H9 (cell line): ENCODE measurements around the gene USP4. TPM values are rescaled to one million over a fixed set of nuclear protein-coding genes. Genes with fewer than 3 reads are reported as not detected.

ENCODE experiments used
- DNase-seq: peaks from one replicate; pipeline ENCODE4 v3.0.0-alpha.2; 2017
- H2AFZ ChIP-seq: one replicate; pipeline ENCODE4 v1.6.1; 2013; ENCODE audit warnings: mild to moderate bottlenecking, low read length, control low read depth, moderate library complexity
- H2AK5ac ChIP-seq: 2 replicates; pipeline ENCODE4 v1.6.1; 2013; ENCODE audit warnings: low read length, control low read depth, mixed read lengths; ENCODE audit not compliant: insufficient read length
- H2BK120ac ChIP-seq: one replicate; pipeline ENCODE4 v1.6.1; 2013; ENCODE audit warnings: low read depth, mild to moderate bottlenecking, low read length, control low read depth, inconsistent platforms; ENCODE audit not compliant: poor library complexity, severe bottlenecking
- H2BK12ac ChIP-seq: 2 replicates; pipeline ENCODE4 v1.6.1; 2013; ENCODE audit warnings: low read length, control low read depth, mixed read lengths, low read depth; ENCODE audit not compliant: insufficient read length
- H2BK15ac ChIP-seq: 2 replicates; pipeline ENCODE4 v1.6.1; 2013; ENCODE audit warnings: low read depth, low read length, control low read depth
- H2BK20ac ChIP-seq: one replicate; pipeline ENCODE4 v1.6.1; 2013; ENCODE audit warnings: low read depth, mild to moderate bottlenecking, low read length, control low read depth, inconsistent platforms; ENCODE audit not compliant: poor library complexity, severe bottlenecking
- H2BK5ac ChIP-seq: 2 replicates; pipeline ENCODE4 v1.6.1; 2013; ENCODE audit warnings: low read length, control low read depth, mixed read lengths; ENCODE audit not compliant: insufficient read length
- H3K14ac ChIP-seq: 2 replicates; pipeline ENCODE4 v1.6.1; 2013; ENCODE audit warnings: low read length, control low read depth; ENCODE audit not compliant: insufficient read depth
- H3K18ac ChIP-seq: 2 replicates; pipeline ENCODE4 v1.6.1; 2013; ENCODE audit warnings: low read depth, mild to moderate bottlenecking, mixed read lengths, low read length, control low read depth; ENCODE audit not compliant: insufficient read length
- H3K23ac ChIP-seq: 2 replicates; pipeline ENCODE4 v1.6.1; 2013; ENCODE audit warnings: low read length, control low read depth, mixed read lengths, low read depth; ENCODE audit not compliant: insufficient read length
- H3K23me2 ChIP-seq: 2 replicates; pipeline ENCODE4 v1.6.1; 2013; ENCODE audit warnings: low read depth, mild to moderate bottlenecking, mixed read lengths, low read length, control low read depth; ENCODE audit not compliant: insufficient read length, poor library complexity, severe bottlenecking
- H3K27ac ChIP-seq: 2 replicates; pipeline ENCODE4 v1.5.1; 2013; ENCODE audit warnings: low read length, control low read depth, mixed read lengths, low read depth; ENCODE audit not compliant: insufficient read length
- H3K27me3 ChIP-seq: 2 replicates; pipeline ENCODE4 v1.6.1; 2013; ENCODE audit warnings: low read length, control low read depth, inconsistent platforms; ENCODE audit not compliant: insufficient read depth
- H3K4ac ChIP-seq: 2 replicates; pipeline ENCODE4 v1.6.1; 2013; ENCODE audit warnings: low read depth, mild to moderate bottlenecking, control low read depth, inconsistent platforms, low read length, moderate library complexity
- H3K4me1 ChIP-seq: 2 replicates; pipeline ENCODE4 v1.6.1; 2013; ENCODE audit warnings: low read length, control low read depth, inconsistent platforms; ENCODE audit not compliant: insufficient read depth
- H3K4me2 ChIP-seq: 2 replicates; pipeline ENCODE4 v1.6.1; 2013; ENCODE audit warnings: low read length, control low read depth, mixed read lengths; ENCODE audit not compliant: insufficient read length, insufficient read depth
- H3K56ac ChIP-seq: 2 replicates; pipeline ENCODE4 v1.6.1; 2013; ENCODE audit warnings: low read depth, mild to moderate bottlenecking, mixed read lengths, low read length, control low read depth; ENCODE audit not compliant: insufficient read length
- H3K79me1 ChIP-seq: 2 replicates; pipeline ENCODE4 v1.6.1; 2013; ENCODE audit warnings: low read depth, mild to moderate bottlenecking, moderate library complexity, low read length, control low read depth, inconsistent platforms; ENCODE audit not compliant: insufficient read depth, poor library complexity, severe bottlenecking
- H3K79me2 ChIP-seq: 2 replicates; pipeline ENCODE4 v1.6.1; 2013; ENCODE audit warnings: low read length, control low read depth, inconsistent platforms; ENCODE audit not compliant: insufficient read depth
- H3K9ac ChIP-seq: 2 replicates; pipeline ENCODE4 v1.6.1; 2013; ENCODE audit warnings: low read length, control low read depth, mixed read lengths; ENCODE audit not compliant: insufficient read length; ENCODE audit errors: extremely low read depth
- H3K9me3 ChIP-seq: one replicate; pipeline ENCODE4 v1.6.1; 2013; ENCODE audit warnings: low read depth, low read length, inconsistent platforms; ENCODE audit not compliant: control insufficient read depth
- H3T11ph ChIP-seq: one replicate; pipeline ENCODE4 v1.6.1; 2013; ENCODE audit warnings: mild to moderate bottlenecking, low read length, control low read depth, inconsistent platforms
- H4K20me1 ChIP-seq: one replicate; pipeline ENCODE4 v1.6.1; 2013; ENCODE audit not compliant: control insufficient read depth, insufficient read length, insufficient read depth
- H4K5ac ChIP-seq: 2 replicates; pipeline ENCODE4 v1.6.1; 2013; ENCODE audit warnings: low read depth, mild to moderate bottlenecking, mixed read lengths, low read length, control low read depth; ENCODE audit not compliant: insufficient read length
- H4K8ac ChIP-seq: replicated peaks from 2 replicates; pipeline ENCODE4 v1.6.1; 2013; ENCODE audit warnings: low read length, control low read depth, mixed read lengths, low read depth; ENCODE audit not compliant: insufficient read length
- H4K91ac ChIP-seq: 2 replicates; pipeline ENCODE4 v1.6.1; 2013; ENCODE audit warnings: low read depth, mild to moderate bottlenecking, moderate library complexity, mixed read lengths, low read length, control low read depth; ENCODE audit not compliant: insufficient read length
- H3K27ac Mint-ChIP-seq, 3 experiments: 2 replicates in 2 of 3; 3 replicates in 1 of 3; pipeline ENCODE4 v1.8.0; 2020 to 2021; ENCODE audit warnings: mixed read lengths in 3 of 3, mild to moderate bottlenecking in 1 of 3, moderate library complexity in 1 of 3
- H3K27me3 Mint-ChIP-seq: 2 replicates; pipeline ENCODE4 v1.8.0; 2021; ENCODE audit warnings: low read depth, mild to moderate bottlenecking, moderate library complexity, mixed read lengths
- H3K36me3 Mint-ChIP-seq, 3 experiments: 2 replicates in 2 of 3; 3 replicates in 1 of 3; pipeline ENCODE4 v1.8.0; 2020 to 2021; ENCODE audit warnings: low read depth in 3 of 3, mixed read lengths in 3 of 3; ENCODE audit not compliant: insufficient read depth in 1 of 3
- H3K4me1 Mint-ChIP-seq, 2 experiments: 2 replicates each; pipeline ENCODE4 v1.8.0; 2020; ENCODE audit warnings: mixed read lengths in 2 of 2
- H3K4me3 Mint-ChIP-seq, 2 experiments: 2 replicates in 1 of 2; 3 replicates in 1 of 2; pipeline ENCODE4 v1.8.0; 2020 to 2021; ENCODE audit warnings: mild to moderate bottlenecking in 2 of 2, mixed read lengths in 2 of 2, moderate library complexity in 1 of 2
- H3K9me3 Mint-ChIP-seq, 2 experiments: 2 replicates in 1 of 2; 3 replicates in 1 of 2; pipeline ENCODE4 v1.8.0; 2020; ENCODE audit warnings: mild to moderate bottlenecking in 2 of 2, mixed read lengths in 2 of 2, moderate library complexity in 1 of 2
- WGBS: extraction: QIAGEN DNeasy Blood & Tissue Kit; methylation state at CpG from one replicate; pipeline ENCODE4 v1.1.7; 2013; ENCODE audit warnings: missing lambda C conversion rate, low lambda C conversion rate, mixed read lengths; ENCODE audit not compliant: insufficient read length; ENCODE audit errors: extremely low coverage; 5-methylcytosine and 5-hydroxymethylcytosine counted together
- total RNA-seq: library from RNA; stranded (reverse); gene quantifications from 2 replicates; pipeline ENCODE4 v1.2.1, GENCODE V29; 2021
- TF ChIP-seq, protein P1 (sequence below): fragments of 200-600 bp; sonication (generic); conservative IDR thresholded peaks from 3 replicates; pipeline ENCODE4 v1.8.0; 2021; ENCODE audit warnings: antibody characterized with exemption, mild to moderate bottlenecking

USP4 gene
- total RNA-seq, 1 experiment from 2014 or later = 36.1 TPM

DNA sequence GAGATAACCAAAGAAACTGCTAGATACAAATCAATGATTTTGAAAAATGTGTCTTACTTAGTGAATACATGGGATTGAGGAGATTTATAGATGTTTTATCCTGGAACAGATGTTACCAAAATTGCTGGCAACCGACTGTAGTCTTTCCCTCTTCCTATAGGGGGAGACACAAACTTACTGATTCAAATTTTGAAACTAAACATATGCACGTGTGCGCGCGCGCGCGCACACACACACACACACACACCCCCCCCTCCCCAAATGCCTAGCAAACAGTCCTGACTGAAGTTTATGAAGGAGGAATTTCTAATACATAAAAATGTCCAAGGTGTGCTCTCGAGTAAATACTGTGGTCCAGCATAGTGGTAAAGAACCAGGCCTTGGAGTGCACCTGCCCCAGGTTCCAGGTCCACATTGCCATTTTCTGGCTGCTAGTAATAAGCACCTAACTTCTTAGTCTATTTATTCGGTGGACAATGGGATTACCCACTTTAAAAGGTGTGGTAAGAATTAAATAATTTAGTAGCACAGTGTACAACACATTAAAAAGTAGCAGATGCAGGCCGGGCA lies 44.3 kb downstream of the USP4 start:
- Histone ChIP-seq H3K27me3 (no peaks in the 10 kb centered on the region), H3K4ac (no peak overlapping the region), H3K14ac (no peak overlapping the region), H2AFZ (no peak overlapping the region), H2BK20ac (no peak overlapping the region), H2BK5ac (no peak overlapping the region), H2BK120ac (no peak overlapping the region), H3K79me1 (no peaks in the 10 kb centered on the region), H3K23ac (no peak overlapping the region), H2AK5ac (no peak overlapping the region), H3K9ac (no peak overlapping the region), H3K4me2 (no peak overlapping the region), H4K8ac (no peak overlapping the region), H3K4me1 (no peaks in the 10 kb centered on the region), H4K91ac (no peak overlapping the region), H3K56ac (no peak overlapping the region), H2BK12ac (no peak overlapping the region), H3K9me3 (no peaks in the 10 kb centered on the region), H4K5ac (no peak overlapping the region), H3K23me2 (no peaks in the 10 kb centered on the region), H3K27ac (no peak overlapping the region), H3K79me2 (no peaks in the 10 kb centered on the region), H3T11ph (no peak overlapping the region), H2BK15ac (no peak overlapping the region), H3K18ac (no peak overlapping the region), H4K20me1 (no peaks in the 10 kb centered on the region)
- Mint-ChIP-seq H3K27me3 (no peaks in the 10 kb centered on the region), H3K27ac (no peak overlapping the region), H3K9me3 (no peaks in the 10 kb centered on the region; a peak in 2 of 5 replicates), H3K4me1 (no peaks in the 10 kb centered on the region), H3K4me3 (no peak overlapping the region), H3K36me3 (peaks cover 33 to 75% (median 58%) of the 10 kb centered on the region in 3 experiments; a peak in 6 of 7 replicates)
- DNase-seq = no peak
- TF ChIP-seq, protein P1, sequence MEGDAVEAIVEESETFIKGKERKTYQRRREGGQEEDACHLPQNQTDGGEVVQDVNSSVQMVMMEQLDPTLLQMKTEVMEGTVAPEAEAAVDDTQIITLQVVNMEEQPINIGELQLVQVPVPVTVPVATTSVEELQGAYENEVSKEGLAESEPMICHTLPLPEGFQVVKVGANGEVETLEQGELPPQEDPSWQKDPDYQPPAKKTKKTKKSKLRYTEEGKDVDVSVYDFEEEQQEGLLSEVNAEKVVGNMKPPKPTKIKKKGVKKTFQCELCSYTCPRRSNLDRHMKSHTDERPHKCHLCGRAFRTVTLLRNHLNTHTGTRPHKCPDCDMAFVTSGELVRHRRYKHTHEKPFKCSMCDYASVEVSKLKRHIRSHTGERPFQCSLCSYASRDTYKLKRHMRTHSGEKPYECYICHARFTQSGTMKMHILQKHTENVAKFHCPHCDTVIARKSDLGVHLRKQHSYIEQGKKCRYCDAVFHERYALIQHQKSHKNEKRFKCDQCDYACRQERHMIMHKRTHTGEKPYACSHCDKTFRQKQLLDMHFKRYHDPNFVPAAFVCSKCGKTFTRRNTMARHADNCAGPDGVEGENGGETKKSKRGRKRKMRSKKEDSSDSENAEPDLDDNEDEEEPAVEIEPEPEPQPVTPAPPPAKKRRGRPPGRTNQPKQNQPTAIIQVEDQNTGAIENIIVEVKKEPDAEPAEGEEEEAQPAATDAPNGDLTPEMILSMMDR = peak; percentile 75
- WGBS = no CpG with 5 or more reads among the region's 11 CpGs
